Cardiac fibroblast (primary cell): ENCODE results near the gene RAD51AP2.

ENCODE experiments used
- DNase-seq, 2 donors: peaks; one replicate each; pipeline versions ENCODE4 v3.0.0 to v3.0.0-alpha.2; 2010; ENCODE audit warnings: low read depth in 2 of 2
- H3K4me3 ChIP-seq, 2 donors: replicated peaks in 1 of 2; 1 replicate in 1 of 2; 2 replicates in 1 of 2; pipeline ENCODE4 v1.5.1; 2011; ENCODE audit warnings: low read depth in 2 of 2, low read length in 2 of 2, mild to moderate bottlenecking in 2 of 2, moderate library complexity in 1 of 2
- TF ChIP-seq, protein P1 (sequence below): IDR thresholded peaks from one replicate; pipeline ENCODE4 v1.5.1; 2011; ENCODE audit warnings: low read depth, mild to moderate bottlenecking, low read length, inconsistent platforms

Gene RAD51AP2

DNA sequence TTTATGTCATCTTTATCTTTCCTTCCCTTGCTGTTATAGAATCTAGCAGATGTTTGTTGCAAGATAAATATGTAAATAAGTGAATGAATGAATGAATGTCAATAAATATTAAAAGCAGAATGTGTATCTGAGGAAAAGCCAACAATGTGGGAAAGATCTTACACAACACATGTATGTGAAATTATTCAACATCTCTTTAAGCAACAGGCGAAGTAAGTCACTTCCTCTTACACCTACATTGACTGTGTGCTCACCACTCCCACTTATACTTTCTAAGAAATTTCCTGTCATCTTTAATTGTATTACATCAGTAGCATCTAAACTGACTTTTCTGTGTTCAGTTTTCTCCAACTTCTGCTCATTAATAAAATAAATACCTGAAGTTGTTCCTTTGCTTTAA lies 43.0 kb downstream of the RAD51AP2 start:
- peak in 1 of 2 donors; percentile 40 for DNase-seq
- no peak overlapping the region for H3K4me3 ChIP-seq
- TF ChIP-seq, protein P1, sequence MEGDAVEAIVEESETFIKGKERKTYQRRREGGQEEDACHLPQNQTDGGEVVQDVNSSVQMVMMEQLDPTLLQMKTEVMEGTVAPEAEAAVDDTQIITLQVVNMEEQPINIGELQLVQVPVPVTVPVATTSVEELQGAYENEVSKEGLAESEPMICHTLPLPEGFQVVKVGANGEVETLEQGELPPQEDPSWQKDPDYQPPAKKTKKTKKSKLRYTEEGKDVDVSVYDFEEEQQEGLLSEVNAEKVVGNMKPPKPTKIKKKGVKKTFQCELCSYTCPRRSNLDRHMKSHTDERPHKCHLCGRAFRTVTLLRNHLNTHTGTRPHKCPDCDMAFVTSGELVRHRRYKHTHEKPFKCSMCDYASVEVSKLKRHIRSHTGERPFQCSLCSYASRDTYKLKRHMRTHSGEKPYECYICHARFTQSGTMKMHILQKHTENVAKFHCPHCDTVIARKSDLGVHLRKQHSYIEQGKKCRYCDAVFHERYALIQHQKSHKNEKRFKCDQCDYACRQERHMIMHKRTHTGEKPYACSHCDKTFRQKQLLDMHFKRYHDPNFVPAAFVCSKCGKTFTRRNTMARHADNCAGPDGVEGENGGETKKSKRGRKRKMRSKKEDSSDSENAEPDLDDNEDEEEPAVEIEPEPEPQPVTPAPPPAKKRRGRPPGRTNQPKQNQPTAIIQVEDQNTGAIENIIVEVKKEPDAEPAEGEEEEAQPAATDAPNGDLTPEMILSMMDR, result no peak

DNA sequence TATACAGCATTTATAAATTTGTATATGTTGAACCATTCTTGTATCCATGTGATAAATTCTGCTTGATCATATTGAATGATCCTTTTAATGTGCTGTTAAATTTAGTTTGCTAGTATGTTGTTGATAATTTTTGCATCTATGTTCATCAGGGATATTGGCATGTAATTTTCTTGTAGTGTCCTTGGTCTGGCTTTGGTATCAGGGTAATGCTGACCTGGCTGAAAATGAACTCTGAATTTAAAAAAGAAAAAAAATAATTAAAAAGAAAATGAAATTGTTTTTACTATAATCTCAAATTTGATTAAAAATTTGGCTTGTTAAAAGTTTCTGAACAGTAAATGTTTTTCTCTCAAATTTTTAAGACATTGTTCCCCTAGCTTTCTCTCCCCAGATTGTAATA lies 46.3 kb downstream of the RAD51AP2 start:
- DNase-seq, result no peak
- TF ChIP-seq, protein P1, result no peak
- H3K4me3 ChIP-seq, result no peak overlapping the region

DNA sequence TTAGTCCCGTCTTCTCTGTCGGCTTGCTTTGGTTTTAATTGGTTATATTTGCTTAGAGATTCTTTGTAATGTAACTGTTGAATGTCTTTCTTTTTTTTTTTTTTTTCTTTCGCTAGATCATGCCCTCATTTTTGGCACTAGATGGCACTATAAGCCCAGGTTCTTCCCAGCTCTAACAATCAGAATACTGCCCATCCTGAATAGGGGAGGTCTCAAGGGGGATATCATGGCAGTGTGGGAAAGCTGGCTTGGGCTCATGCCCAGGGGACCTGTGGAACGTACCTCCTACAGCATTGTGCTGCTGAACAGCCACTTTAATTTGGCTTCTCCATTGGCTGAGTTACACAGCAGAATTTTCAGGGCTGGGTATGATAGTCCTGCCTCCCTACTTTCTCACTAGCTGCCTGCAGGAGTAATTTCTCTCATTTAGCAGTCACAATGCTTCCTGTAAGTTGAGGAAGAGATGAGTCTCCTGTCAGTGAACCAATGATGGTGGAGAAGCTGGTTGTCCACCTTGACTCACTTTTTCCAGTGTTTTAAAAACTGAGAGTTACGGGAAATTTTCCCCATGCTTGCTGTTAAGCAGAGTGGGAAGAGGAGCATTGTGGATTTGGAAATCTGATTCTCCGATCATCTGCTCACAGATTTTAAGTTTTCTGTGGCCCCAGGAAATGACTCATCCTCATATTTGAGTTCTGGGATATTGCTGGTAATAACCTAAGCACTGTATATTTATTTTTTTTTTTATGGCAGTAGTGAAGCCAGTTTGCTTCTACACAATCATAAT lies 47.2 kb downstream of the RAD51AP2 start:
- peak; percentile 43 to 74 for DNase-seq
- H3K4me3 ChIP-seq, result no peak overlapping the region
- TF ChIP-seq, protein P1, result peak; percentile 59

DNA sequence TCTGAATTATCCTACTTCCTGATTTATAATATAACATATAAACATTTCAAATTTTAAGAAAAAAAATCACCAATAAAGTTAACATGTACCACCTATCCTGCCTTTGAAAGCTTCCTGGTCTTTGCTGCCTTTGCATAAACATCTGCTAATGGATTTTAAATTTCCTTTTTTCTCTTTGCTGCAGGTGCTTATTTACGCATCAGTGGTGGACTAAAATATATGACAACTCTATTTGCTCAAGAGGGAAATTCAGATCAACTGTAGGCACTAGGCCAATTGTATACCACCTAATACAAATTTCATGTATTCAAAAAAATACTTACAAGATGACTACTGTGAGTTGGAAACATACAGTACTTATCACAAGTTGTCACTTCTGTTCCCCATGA lies 57.2 kb downstream of the RAD51AP2 start:
- TF ChIP-seq, protein P1, result no peak
- DNase-seq, result no peak

More for the DNA sequence above, 57.2 kb downstream of the RAD51AP2 start:
- no peak overlapping the region for H3K4me3 ChIP-seq
